ENCODE measurements around the gene CEACAM8.
"Not testable (repeated sequence)": the region's sequence is repeated elsewhere in the genome, so short reads cannot be mapped to it uniquely, and the experiment has no call there.

The CEACAM8 gene

DNA sequence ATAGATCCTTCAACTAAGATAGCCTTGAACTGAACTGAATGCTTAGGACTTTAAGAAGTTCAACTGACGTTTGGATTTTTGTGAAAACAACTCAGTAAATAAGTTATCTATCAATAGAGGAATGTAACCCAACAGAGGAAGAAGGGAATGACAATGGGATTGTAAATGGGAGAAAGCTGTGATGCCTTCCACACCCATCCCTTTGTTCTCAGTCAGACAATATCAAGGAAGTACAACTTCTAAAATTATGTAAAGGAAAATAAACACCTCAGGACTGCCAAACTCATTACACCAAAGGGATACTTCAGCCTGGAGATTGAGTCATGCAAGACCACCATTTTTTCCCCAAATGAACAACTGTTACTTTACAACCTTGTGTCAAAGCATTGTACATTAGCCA is 21.1 kb downstream of the CEACAM8 start:
- FAIRE-seq: no peak
- no peak for DNase-seq (ENCODE audit: low spot score)

DNA sequence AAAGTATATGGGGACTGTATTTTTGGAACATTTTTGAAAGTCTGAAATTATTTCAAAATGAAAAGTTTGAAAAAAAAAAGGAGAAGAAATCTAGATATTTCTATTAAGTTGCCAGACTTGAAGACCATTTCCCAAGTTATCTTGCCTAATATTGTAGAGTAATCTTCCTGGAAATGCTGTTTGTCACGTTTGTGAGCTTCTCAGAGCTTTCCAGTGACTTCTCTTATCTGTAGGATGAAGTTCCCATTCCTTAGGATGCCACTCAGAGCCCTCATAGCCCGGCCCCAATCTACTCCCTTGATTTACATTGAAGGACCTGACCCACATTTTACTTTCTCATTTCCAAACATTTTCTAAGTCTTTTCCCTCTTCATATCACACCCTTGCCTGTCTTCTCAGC is 23.6 kb downstream of the CEACAM8 start:
- DNase-seq (ENCODE audit: low spot score) (no peak), FAIRE-seq (no peak)

DNA sequence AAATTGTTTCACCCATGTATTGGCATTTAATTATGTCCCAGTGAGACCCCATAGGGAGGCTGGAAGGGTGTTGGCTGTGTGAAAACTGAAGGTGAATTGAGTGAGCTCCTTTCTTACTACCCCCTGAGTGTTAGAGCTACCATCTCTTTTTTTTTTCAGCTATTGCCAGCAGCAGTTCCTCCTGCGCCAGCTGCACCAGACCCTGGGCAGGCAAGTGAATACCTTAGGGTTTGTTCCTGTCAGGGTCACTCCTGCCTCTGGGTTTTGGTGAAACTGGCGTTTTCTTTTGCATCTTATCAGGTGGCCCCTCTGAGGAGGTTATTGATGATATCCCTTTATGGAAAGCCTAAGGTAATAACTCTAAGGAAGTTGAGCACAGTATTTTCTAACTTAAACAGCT is 25.5 kb downstream of the CEACAM8 start:
- no peak for DNase-seq (ENCODE audit: low spot score)
- FAIRE-seq: no peak

DNA sequence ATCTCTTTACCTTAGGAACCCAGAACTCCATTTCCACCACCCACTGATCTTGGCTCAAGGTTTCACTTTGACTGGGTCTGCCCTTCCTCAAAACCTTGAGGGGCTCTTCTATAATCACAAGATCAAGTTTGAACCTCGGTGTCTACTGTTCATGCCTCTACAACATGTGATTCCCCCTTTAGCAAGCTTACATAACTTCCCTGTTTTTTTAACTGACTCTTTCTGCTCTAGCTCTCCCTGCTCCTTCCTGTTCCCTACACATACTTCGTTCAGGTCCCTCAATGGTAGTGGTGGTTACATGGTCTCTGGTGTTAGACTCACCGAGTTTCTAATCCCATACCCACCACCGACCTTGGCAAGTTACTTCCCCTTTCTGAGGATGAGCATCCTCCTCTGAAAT is 26.7 kb downstream of the CEACAM8 start:
- DNase-seq (ENCODE audit: low spot score) (no peak), FAIRE-seq (no peak)

DNA sequence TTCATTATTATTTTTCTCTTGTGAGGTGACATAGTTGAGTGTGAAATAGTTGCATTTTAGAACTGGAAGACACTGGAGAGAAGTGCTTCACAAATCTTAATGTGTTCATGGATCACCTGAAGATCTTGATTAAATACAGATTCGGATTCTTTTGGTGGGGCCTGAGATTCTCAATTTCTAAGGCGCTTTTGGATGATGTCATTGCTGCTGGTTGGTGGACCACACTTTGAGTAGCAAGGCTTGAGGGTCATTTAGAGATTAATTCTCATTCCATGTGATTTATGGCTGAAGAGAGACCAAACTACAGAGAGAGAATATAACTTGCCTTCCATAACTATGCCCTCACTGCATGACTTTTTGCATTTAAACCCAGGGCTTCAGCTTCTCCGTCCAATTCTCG is 27.2 kb downstream of the CEACAM8 start:
- DNase-seq (ENCODE audit: low spot score) (no peak), FAIRE-seq (no peak)

DNA sequence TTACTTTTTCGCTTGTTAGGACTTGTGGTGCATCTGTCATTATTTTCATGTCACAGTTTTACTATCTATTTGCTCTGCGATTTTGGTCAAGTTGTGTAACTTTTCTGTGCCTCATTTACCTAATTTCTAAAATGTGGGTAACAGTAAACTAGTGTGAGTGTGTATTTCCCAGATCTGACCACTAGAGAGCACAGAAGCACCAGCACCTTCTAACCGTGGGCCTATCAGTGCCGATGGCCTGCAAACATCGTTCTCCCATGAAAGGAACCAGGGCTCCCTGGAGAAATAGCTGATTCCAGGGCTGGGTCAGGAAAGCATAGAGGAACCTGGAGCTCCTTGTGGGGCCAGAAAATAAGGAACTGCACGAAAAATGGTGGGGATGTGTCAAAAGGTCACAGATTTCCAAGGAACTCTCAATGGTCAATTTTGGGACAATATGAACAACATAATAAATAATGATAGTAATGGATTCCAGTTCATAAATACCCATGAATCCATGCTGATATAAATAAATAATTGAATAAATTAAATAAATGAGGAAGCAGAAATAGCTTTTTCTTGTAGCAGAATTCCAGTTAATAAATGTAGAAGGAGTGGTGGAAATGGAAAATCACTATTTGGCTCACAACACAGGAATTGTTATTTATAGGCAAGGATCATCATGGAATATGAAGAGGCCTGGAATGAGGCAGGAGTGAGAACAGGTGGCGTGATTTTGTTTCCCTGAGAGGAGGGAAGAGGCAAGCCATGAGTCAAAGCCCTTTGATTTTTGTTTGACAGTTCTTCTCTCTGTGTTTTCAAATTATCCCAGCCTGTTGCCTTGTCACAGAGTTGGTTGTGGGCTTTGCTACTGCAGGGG is 31.1 kb downstream of the CEACAM8 start:
- DNase-seq (ENCODE audit: low spot score) (peak; percentile 29), FAIRE-seq (no peak)

DNA sequence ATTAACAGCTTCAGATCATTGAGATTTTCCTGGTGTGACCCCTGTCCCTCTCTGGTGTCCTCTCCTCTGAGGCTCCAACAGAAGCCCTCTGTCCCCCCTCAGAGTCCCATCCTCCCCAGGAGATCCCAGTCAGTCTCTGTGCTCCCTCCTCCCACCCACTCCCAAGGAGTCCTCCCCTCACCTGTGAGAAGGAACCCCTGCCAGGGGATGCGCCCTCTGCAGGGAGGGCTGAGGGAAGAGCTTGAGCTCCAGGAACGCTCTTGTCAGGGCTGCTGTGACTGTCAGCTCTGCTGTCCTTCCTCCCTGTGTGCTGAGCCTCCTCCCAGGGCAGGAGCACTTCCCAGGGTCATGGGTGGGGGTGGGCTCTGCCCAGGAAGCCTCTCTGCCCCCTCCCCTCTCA is 33.2 kb downstream of the CEACAM8 start:
- no peak for FAIRE-seq
- DNase-seq (ENCODE audit: low spot score): no peak

DNA sequence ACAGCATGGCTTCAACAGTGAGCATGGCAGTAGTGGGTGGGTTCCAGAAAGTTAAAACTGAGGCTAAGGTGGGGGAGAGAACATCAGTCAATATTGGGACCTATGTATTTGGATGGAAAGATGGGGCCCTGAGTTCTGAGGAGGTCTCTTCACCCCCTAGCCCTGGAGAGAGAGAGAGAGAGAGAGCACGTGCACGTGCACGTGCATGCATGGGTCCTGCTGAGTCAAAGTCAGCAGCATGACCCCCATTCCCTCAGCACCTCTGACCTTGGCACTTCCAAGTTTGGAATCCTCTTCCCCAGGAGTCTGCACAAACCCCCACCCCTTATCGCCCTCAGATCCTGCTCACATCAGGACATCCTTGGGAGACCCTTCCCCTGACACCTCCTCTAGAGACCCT is 34.0 kb downstream of the CEACAM8 start:
- FAIRE-seq (no peak), DNase-seq (ENCODE audit: low spot score) (no peak)

DNA sequence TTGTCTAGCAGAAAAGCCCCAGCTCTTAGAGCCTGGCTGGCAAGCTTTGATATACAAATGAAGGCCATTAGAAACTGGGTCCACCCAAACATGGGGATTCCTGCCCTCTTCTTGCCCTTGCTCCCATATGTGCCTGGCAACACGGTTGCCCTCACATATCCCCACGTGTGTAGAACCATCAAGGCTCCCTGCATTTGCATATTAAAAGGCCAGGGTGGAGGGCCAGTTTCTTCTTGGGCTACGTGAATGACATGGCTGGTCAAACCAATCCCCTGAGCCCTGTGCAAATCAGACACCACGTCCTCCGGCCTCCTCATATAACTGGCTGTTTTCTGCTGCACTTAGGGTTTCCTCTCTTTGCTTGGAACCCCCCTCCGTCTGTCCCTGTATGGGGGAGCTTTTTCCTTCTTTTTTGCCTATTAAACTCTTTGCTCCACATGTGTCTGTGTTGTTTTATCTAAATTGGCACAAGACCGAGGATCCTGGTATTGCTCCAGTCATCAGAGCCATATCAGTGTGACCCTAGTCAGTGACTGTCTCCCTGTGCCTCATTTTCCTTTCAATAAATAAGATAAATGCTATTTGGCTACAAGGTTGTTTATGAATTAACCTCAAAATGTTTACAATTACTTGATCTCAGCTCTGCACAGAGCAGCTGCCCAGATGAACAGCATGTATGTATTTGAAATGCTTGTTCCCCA is 36.1 kb downstream of the CEACAM8 start:
- no peak for FAIRE-seq
- DNase-seq (ENCODE audit: low spot score): no peak

DNA sequence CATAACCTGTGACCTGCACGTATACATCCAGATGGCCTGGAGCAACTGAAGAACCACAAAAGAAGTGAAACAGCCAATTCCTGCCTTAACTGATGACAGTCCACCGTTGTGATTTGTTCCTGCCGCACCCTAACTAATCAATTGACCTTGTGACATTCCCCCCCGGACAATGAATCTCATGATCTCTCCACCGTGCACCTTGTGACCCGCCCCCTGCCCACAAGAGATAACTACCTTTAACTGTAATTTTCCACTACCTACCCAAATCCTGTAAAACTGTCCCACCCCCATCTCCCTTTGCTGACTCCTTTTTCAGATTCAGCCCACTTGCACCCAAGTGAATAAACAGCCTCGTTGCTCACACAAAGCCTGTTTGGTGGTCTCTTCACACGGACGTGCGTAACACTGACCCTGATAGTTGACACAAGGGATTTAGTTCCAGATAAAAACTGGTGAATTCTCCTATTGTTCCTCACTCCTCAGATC is 37.3 kb downstream of the CEACAM8 start:
- DNase-seq (ENCODE audit: low spot score); FAIRE-seq: not testable (repeated sequence)

DNA sequence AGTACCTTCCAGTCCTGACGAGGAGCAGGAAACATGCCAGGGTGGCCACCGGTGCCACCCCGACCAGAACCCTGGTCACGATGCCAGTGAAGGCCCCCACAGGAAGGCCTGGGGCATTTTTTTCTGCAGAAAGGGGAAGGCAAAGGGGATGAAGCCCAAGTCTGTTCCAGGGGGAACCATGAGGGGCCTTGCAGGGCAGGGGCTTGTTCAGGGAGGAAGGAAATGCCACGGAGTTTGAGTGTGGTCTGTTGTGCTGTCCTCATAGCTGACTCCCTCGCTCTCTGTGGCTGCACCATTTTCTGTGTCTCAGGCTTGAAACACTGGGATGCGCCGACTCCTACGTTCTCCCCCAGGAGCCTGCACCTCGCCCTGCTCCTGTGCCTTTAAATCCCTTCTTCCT is 38.9 kb downstream of the CEACAM8 start:
- DNase-seq (ENCODE audit: low spot score): no peak
- FAIRE-seq: no peak

DNA sequence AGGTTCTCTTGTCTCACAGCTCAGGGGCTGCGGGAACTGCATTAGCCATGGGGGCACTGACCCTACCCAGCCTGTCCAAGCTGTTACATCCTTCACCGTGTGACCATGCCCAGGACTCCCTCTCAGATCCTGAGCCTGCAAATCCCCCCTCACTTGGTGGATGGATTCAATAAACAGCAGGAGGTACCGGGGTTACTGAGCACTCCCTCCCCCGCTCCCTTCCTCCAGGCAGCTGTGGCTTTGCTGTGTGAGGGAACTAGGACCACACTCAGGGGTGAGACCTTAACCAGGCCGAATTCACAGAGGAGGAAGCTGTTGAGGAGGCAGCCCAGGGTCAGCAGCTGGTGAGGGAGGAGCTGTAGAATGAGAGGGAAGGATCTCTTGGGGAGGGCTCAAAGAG is 39.4 kb downstream of the CEACAM8 start:
- DNase-seq (ENCODE audit: low spot score) (no peak), FAIRE-seq (no peak)

DNA sequence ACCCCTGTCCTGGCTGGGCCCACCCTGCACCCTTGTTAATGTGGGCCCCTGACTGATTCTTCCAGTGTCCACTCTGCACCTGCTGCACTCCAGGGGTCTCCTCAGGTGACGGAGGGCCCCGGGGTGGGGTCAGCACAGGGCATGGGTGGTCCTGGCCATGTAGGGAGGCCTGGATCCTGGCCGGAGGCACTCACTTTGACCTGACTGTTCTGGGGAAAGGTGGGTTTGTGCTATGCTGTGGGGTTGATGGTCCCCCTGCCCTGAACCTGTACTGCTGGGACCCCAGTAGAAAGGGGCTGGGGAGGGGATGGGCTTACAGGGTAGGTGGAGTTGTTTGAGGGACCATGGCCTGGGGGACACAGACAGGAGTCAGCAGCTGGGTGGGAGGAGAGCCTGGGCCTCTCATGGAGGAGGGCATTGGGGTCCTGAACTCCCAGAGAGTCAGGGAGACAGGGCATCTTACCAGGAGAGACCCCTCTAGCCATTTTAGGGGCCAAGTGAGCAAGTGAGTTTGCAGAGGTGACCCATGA is 40.6 kb downstream of the CEACAM8 start:
- DNase-seq (ENCODE audit: low spot score): no peak
- no peak for FAIRE-seq

DNA sequence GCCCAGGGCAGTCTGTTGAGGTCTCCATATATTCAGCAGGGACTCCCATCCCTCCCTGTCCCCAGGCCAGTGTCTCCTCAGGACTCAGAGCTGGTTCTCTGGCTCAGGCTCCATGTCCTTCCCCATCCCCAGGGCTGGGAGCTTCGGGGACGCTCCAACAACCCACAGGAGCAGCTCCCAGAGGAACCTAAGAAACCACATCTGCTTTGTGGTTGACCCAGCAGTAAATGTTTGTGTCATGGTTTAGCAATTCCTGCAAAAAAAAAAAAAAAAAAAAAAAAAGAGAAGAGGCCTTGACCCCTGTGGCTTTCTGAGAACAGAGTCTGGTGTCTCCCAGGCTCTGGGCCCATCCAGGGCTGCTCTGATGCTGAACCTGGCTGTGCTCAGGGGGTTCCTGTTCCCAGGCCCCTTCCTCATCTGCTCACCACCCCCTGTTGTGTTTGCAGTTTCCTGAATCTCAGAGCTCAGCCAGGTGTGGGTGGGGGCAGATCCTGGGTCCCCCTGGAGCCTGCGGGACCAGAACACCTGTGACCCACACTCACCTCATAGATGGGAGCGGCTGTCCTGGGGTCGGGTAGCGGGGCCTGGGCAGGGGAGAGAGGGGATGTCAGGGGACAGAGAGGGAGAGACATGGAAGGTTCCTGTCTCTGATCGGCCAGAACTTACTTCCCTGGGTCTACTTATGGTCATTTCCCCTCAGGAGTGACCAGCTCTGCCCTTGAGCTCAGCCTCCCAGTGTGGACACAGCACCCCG is 41.3 kb downstream of the CEACAM8 start:
- FAIRE-seq (peak; percentile 37), DNase-seq (ENCODE audit: low spot score) (peak; percentile 45)

DNA sequence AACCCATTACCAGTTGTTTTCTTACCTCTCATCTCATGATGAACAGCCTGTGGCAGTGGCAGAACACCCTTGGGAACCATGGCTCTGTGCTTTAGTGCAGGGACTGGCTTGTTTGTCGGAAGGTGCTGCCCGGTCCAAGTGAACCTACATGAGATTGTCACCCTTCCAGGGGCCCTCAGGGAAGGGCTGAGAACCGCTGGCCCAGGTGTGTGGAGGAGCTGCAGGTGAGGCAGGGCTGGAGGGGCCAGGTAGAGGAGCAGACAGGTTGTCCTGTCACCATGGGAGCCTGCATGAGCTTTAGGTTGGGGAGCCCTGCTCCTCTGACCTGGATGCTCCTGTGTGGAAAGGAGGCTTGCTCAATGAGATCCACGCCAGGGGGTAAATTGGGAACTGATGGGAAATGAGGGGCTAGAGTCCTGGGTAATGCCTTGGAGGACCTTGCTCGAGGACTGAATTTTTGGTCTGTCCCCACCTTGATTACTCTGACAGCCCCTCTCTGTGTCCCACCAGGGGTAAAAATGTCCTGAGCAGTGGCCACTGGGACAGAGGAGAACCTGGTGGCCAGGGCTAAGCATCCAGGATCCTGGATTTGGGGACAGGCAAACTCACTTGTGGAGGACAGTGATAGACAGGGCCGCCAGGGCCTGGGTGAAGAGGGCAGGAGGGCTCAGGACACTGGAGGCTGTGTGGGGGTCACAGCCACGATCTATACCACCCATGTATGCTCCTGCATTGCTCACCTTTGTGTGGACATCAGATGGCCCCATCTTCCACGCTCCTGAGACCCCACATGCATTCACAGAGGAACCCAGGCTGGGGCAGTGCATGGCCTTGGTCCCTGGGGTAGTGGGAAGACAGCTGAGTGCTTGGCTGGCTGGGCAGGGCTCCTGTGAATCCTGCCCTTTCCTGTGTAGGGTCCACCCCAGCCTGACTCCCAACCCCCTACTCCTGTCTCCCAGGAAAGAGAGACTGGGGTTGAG is 42.3 kb downstream of the CEACAM8 start:
- no peak for FAIRE-seq
- no peak for DNase-seq (ENCODE audit: low spot score)

DNA sequence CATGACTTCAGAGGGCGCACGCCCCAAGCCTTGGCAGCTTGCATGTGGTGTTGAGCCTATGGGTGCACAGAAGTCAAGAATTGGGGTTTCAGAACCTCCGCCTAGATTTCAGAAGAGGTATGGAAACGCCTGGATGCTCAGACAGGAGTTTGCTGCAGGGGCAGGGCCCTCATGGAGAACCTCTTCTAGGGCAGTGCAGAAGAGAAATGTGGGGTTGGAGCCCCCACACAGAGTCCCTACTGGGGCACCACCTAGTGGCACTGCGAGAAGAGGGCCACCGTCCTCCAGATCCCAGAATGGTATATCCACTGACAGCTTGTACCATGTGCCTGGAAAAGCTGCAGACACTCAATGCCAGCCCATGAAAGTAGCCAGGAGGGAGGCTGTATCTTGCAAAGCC is 44.2 kb downstream of the CEACAM8 start:
- not testable (repeated sequence) for FAIRE-seq; DNase-seq (ENCODE audit: low spot score)

DNA sequence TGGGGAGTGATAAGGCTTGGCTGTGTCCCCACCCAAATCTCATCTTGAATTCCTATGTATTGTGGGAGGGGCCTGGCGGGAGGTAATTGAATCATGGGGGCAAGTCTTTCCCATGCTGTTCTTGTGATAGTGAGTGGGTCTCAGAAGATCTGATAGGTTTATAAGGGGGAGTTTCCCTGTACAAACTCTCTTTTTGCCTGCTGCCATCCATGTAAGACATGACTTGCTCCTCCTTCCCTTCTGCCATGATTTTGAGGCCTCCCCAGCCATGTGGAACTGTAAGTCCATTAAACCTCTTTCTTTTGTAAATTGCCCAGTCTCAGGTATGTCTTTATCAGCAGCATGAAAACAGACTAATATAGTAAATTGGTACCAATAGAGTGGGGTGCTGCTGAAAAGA is 45.7 kb downstream of the CEACAM8 start:
- FAIRE-seq; DNase-seq (ENCODE audit: low spot score): not testable (repeated sequence)

DNA sequence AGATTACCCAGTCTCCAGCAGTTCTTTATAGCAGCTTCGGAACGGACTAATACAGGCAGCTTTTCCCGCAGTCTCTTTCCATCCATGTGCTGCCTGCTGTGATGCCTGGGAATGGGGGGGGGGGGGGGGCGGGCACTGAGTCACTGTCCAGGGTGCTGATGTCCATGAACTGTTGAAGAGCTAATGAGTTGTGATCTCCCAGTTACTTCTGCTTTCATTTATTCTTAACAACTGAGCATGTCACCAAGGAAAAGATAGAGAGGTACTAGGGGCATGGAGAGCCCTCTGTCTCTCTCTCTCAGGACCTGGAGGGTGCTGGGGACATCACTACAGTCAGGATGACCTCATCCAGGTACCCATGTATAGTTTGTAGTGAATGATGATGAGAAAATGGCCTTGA is 46.2 kb downstream of the CEACAM8 start:
- no peak for FAIRE-seq

DNA sequence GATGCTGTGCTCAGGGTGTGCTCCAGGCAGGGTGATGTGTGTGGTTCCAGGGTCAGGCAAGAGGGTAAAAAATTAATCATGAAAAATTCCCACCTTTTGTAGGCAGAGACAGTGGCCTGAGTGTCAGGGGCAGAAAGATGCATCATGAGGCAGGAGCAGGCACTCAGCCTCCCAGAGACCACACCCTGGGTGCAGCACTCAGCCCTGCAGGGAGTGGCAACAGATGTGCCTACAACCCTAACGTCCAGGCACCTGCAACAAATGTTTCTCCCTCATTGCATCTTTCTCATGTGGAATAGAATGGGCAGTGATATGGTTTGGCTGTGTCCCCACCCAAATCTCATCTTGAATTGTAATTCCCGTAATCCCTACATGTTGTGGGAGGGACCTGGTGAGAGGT is 46.8 kb downstream of the CEACAM8 start:
- DNase-seq (ENCODE audit: low spot score) (no peak), FAIRE-seq (no peak)

More for the DNA sequence above, 46.2 kb downstream of the CEACAM8 start:
- no peak for DNase-seq (ENCODE audit: low spot score)

DNA sequence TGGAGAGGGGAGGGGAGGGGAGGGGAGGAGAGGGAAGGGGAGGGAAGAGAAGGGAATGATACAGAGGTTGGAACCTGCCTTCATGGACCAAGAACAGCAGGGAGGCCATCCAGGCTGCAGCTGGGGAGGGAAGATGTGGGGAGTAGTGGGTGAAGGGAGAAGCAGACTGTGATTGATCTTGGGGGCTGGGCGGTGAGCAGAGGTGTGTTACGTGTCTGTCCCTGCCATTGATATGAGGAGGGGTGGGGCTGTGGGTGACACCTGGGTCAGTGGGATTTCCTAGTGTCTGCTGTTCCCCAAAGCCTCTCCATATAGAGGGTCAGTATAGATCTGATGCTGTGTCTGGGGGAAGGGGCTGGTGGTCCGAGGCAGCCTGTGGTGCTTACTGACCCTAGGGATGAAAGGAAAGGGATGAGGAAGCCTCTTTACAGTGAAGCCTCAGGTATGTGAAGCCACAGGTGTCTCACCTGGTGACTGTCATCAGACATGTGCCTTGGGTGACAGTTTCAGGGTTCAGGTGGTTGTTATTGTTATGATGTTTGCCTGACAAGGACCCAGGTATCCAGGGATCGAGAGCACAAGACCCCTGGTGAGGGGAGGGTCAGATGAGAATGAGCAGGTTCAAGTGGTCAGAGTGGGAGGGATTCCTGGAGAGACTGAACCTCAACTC is 47.8 kb downstream of the CEACAM8 start:
- no peak for DNase-seq (ENCODE audit: low spot score)
- no peak for FAIRE-seq
